Medulla oblongata (tissue), 1 donor: Measurements from ENCODE around the gene ATP5F1A.
A peak's percentile ranks its signal among the peaks of the same experiment; 100 is the strongest.

Experiments
- DNase-seq: peaks from one replicate; pipeline ENCODE4 v3.0.0-alpha.2; 2015; ENCODE audit errors: extremely low spot score

Gene ATP5F1A

GRCh38 chr18:46073474-46074331, 24.4 kb downstream of the ATP5F1A start:
- DNase-seq: peak; percentile 92

- no peak for DNase-seq
Measured at GRCh38 chr18:46072959-46073358, 25.1 kb downstream of the ATP5F1A start.

GRCh38 chr18:46072376-46072867, 25.7 kb downstream of the ATP5F1A start:
- DNase-seq: no peak

- DNase-seq: peak; percentile 28
Measured at GRCh38 chr18:46071653-46072375, 26.3 kb downstream of the ATP5F1A start, which contains the start of gene PSTPIP2. TSS of gene PSTPIP2 (minus strand) at chr18:46072260. CDS start at chr18:46072188, 72 bp downstream.

GRCh38 chr18:46070815-46071652, 27.1 kb downstream of the ATP5F1A start:
- peak; percentile 25 for DNase-seq

GRCh38 chr18:46070232-46070631, 27.9 kb downstream of the ATP5F1A start:
- DNase-seq: no peak

- DNase-seq: no peak
Measured at GRCh38 chr18:46069524-46069923, 28.6 kb downstream of the ATP5F1A start.

GRCh38 chr18:46068763-46069162, 29.3 kb downstream of the ATP5F1A start:
- no peak for DNase-seq

- no peak for DNase-seq
Measured at GRCh38 chr18:46067438-46068007, 30.6 kb downstream of the ATP5F1A start.

- no peak for DNase-seq
Measured at GRCh38 chr18:46062781-46063180, 35.3 kb downstream of the ATP5F1A start.

GRCh38 chr18:46061796-46062195, 36.3 kb downstream of the ATP5F1A start:
- no peak for DNase-seq

GRCh38 chr18:46061387-46061786, 36.7 kb downstream of the ATP5F1A start:
- DNase-seq: no peak

GRCh38 chr18:46060359-46060841, 37.7 kb downstream of the ATP5F1A start:
- no peak for DNase-seq

GRCh38 chr18:46055838-46056230, 42.3 kb downstream of the ATP5F1A start:
- DNase-seq: no peak

GRCh38 chr18:46054956-46055837, 42.9 kb downstream of the ATP5F1A start:
- DNase-seq: no peak

GRCh38 chr18:46053368-46054095, 44.6 kb downstream of the ATP5F1A start:
- DNase-seq: no peak

GRCh38 chr18:46051731-46052461, 46.2 kb downstream of the ATP5F1A start:
- no peak for DNase-seq

GRCh38 chr18:46050268-46050667, 47.8 kb downstream of the ATP5F1A start:
- no peak for DNase-seq

- no peak for DNase-seq
Measured at GRCh38 chr18:46048641-46049040, 49.5 kb downstream of the ATP5F1A start.
